Tibial nerve (tissue), 4 donors: ENCODE results near the gene MAP4K4.

Source experiments
- EP300 ChIP-seq, 2 donors: sonication (generic); formaldehyde crosslinking; IDR thresholded peaks; one replicate each; pipeline ENCODE4 v1.6.1; 2017; ENCODE audit warnings: antibody characterized with exemption in 2 of 2, mild to moderate bottlenecking in 1 of 2
- POLR2A ChIP-seq, 2 donors: fragments of 450-650 bp; IDR thresholded peaks; one replicate each; pipeline ENCODE4 v1.6.1; 2017; ENCODE audit warnings: antibody characterized with exemption in 2 of 2, mild to moderate bottlenecking in 2 of 2, moderate library complexity in 2 of 2
- TF ChIP-seq, protein P1 (sequence below), 5 experiments: fragments of 200-600 bp in 3 of 5; fragments of 450-650 bp in 2 of 5; sonication (generic) in 3 of 5; IDR thresholded peaks; one replicate each; pipeline ENCODE4 v1.5.1; 2016 to 2019; ENCODE audit warnings: antibody characterized with exemption in 5 of 5, mild to moderate bottlenecking in 3 of 5, moderate library complexity in 2 of 5

DNA sequence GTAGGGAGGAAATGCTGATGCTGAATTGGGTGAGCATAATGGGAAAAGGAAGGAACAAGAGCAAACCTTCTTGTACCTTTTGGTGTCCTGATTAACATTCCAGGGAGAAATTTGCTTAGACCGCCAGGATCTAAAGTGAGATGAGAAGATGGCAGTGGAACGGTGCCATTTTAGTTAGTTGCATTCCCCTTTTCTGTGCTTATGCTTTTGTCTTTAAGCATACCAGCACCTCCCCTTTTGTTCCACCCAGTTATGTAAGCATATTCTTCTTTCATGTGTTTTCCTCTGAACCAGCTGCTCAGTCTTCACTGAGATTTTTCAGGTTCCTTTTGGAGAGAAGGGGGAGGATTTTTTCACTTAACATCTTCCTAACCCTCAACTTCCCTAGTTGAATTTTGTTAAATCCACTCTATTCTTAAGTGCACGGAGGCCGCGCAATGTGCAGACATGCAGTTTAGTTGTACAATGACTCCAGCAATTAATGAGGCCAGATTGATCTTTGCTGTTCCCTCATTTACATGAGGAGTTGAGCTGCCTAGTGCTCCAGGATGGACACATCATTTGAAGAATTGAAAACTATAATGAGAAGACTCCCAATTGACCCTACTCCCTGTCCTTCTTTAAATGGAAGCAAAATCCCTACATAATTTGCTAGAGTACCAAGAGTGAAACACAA is 73.9 kb downstream of the MAP4K4 start:
- TF ChIP-seq, protein P1, sequence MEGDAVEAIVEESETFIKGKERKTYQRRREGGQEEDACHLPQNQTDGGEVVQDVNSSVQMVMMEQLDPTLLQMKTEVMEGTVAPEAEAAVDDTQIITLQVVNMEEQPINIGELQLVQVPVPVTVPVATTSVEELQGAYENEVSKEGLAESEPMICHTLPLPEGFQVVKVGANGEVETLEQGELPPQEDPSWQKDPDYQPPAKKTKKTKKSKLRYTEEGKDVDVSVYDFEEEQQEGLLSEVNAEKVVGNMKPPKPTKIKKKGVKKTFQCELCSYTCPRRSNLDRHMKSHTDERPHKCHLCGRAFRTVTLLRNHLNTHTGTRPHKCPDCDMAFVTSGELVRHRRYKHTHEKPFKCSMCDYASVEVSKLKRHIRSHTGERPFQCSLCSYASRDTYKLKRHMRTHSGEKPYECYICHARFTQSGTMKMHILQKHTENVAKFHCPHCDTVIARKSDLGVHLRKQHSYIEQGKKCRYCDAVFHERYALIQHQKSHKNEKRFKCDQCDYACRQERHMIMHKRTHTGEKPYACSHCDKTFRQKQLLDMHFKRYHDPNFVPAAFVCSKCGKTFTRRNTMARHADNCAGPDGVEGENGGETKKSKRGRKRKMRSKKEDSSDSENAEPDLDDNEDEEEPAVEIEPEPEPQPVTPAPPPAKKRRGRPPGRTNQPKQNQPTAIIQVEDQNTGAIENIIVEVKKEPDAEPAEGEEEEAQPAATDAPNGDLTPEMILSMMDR (IDR thresholded peaks at IDR 0.05), result no peak
- TF ChIP-seq POLR2A (IDR thresholded peaks at IDR 0.05) (no peak), EP300 (IDR thresholded peaks at IDR 0.05) (no peak)
